ENCODE measurements around the gene PLCG2.
"Not testable (repeated sequence)": the region's sequence is repeated elsewhere in the genome, so short reads cannot be mapped to it uniquely, and the experiment has no call there.

The PLCG2 gene

DNA sequence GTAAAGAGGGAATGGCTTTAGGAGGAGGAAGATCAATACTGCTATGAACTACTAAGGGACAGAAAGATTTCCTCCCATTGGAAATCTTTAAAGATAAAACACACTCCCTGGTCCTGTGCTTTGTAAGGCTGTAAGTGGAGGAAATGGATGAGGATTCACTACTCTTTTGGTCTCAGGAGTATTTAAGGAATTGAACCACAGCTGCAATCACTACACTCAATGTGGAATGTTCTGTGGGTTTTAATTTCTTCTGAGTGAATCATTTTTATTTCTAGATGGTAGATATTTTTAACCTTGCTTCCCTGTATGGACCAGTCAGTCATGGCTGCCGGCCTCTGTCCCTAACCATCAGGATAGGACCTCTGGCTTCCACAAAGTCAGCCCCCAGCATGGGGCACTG is 166.6 kb downstream of the PLCG2 start:
- no peak for DNase-seq

GRCh38 chr16:81946206-81946605 is 167.1 kb downstream of the PLCG2 start:
- no peak for DNase-seq

- DNase-seq = no peak
Observed at GRCh38 chr16:81951564-81951963, 172.5 kb downstream of the PLCG2 start.

DNA sequence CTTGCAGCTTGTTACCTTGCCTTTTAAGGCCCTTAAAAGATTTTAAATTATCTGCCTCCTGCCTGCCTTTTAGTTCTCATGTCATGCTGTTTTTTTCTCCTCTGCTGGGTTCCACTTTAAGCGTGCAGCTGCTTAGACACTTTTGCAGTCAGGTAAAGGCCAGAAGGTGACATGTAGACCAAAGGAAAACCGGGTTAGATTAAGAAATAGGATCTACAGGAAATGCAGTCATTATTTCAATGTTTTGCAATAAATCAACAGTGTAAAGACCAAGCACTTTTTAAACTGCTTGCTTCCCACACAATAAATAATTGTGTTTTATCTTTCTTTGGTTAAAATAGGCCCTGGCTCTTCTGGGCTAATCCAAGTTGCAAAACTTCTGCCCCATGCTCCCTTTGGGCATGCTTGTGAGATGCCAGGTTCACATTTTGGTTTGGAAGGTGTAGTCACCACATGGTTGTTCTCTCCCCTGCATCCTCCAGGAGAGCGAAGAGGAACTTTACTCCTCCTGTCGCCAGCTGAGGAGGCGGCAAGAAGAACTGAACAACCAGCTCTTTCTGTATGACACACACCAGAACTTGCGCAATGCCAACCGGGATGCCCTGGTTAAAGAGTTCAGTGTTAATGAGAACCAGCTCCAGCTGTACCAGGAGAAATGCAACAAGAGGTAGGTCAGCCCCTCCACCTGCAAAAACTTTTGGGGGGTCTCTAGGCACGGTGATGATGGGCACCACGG is 177.3 kb downstream of the PLCG2 start:
- DNase-seq = no peak

DNA sequence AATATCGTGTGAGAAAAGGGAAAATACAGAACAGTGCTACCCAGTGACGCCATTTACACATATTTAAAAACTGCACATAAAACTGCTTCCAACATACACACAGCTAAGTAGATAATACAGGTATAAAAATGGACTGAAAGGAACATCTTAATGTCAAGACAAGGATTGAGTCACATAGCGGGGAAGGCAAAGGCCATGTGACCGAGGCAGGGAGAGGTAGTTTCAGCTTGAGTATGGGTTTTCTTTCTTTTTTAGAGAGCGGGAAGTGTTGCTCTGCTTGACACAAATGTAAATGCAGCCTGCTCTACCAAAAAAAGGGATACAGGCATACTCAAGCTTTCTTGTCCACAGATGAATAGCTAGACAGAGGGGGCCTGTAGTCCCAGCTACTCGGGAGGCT is 185.7 kb downstream of the PLCG2 start:
- no peak for DNase-seq

- no peak for DNase-seq
Observed at GRCh38 chr16:81967358-81967757, 188.3 kb downstream of the PLCG2 start.

DNA sequence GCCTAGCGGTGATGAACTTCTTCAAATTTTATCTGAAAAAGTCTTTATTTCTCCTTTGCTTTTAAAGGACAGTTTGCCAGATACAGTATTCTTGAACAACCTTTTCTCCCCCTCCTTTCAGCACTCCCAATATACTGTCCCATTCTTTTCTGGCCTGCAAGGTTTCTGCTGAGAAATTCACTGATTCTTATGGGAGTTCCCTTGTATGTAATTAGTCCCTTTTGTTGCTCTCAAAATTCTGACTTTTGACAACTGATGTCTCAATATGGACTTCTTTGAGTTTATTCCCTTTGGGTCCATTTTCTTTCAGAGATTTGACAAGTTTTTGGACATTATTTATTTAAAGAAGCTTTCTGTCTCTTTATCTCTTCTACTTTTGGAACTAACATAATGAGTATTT is 192.8 kb downstream of the PLCG2 start:
- DNase-seq = no peak

DNA sequence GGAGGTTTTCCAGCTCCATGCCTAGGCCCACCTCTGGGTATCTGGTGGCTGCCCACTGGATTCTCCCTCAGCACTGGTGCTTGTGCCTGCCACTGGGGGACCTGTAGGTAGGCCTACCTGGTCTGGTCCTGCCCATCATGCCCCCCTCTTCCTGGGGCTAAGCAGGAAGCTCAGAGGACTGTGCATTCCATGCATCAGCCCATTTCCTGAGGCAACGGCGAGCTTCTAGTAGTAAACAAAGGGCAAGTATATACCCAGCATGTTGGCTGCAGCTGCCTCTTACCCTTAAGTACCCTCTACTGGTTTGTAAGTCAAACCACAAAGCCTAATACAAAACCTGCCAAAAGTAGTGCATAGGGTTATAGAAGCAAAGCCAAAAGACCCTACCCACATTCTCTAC is 194.6 kb downstream of the PLCG2 start:
- DNase-seq = no peak

GRCh38 chr16:81975637-81976036 is 196.5 kb downstream of the PLCG2 start:
- no peak for DNase-seq

GRCh38 chr16:81977335-81977942 is 198.3 kb downstream of the PLCG2 start:
- not testable (repeated sequence) for DNase-seq

- no peak for DNase-seq
Observed at GRCh38 chr16:81987121-81987520, 208.0 kb downstream of the PLCG2 start.

- no peak for DNase-seq
Observed at GRCh38 chr16:81987706-81988105, 208.6 kb downstream of the PLCG2 start.

GRCh38 chr16:81992859-81993258 is 213.8 kb downstream of the PLCG2 start:
- DNase-seq = no peak

GRCh38 chr16:81994485-81994884 is 215.4 kb downstream of the PLCG2 start:
- DNase-seq = no peak

- no peak for DNase-seq
Observed at GRCh38 chr16:81995651-81996050, 216.6 kb downstream of the PLCG2 start.

DNA sequence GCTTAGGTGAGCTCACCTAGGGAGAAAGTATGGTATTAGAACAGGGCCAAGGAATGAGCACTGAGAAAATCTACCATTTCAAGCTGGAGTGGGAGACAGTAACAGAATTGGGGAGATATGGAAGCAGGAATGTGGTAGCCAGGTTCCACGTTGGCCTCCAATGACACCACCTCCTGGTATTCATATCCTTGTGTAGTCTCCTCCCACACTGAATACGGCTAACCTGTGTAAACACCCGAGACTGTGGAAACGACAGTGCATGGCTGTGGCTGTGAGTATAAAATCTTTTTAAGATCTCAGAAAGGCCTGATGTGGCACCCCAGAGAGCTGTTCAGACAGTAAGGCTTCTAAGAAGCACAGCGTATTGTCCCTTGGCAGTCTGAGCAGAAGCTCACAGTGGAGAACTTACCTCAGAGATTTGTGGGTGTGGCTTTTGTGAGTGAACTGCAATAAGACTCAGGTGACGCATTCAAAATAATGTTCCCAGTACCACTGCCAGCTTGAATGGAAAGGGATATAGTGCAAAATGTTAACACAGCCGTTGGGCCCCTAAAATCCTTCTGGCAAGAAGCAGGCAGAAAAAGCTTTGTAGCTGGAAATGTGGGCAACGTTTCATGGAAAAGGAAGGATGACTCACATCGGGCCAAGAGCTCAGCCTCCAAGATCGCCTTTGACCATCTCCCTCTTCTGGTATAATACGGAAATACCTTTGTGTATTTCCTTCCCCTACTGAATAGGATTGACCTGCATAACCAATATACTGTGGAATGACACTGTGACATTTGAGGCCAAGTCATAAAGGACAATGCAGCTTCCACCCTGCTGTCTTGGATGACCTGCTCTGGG is 217.8 kb downstream of the PLCG2 start:
- DNase-seq = no peak

GRCh38 chr16:81997738-81998137 is 218.6 kb downstream of the PLCG2 start:
- no peak for DNase-seq

GRCh38 chr16:82002831-82003230 is 223.7 kb downstream of the PLCG2 start:
- no peak for DNase-seq

DNA sequence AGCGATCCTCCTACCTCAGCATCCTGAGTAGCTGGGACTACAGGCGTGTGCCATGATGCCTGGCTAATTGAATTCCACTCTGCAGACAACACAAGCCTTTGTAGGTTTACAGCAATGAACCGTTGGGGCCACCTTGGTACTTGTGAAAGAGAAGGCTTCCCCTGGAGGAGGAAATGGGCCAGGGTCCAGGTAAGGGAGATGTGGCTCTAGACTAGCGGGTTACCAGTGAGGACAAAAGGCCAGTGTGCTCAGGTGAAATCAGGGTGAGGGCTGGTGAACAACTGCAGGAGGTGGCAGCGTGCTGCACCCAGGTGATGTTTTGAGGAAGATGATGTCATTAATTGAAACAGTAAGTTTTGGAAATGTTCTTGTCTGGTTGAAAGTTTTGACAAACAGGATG is 225.5 kb downstream of the PLCG2 start:
- DNase-seq = no peak

- no peak for DNase-seq
Observed at GRCh38 chr16:82005027-82005830, 226.1 kb downstream of the PLCG2 start.

DNA sequence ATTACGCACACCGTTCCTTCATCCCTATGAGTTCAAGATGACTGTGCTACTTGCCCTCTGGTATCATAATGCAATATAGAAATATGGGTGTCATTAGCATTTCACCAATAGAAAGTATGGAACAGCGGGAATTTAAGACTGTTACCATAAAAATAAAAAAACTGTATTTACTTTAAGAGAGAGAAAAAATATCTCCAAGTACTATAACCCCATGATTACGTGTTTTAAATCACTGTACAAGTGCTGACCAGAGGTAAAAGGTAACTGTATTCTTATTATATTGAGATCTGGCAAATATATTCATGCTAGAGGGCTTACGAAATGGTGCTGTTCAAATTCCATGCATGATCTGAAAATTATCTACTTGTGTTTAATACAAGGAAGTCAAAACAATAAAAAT is 226.9 kb downstream of the PLCG2 start:
- no peak for DNase-seq

GRCh38 chr16:82007189-82007588 is 228.1 kb downstream of the PLCG2 start:
- no peak for DNase-seq

GRCh38 chr16:82008957-82009592 is 230.0 kb downstream of the PLCG2 start:
- no peak for DNase-seq
